HG02870 (cell line): ENCODE measurements around the gene ADCY5.

Source experiments
- ATAC-seq: cut with Tn5 transposase; IDR thresholded peaks from one replicate; pipeline ENCODE4 v1.9.1; 2021; ENCODE audit warnings: mild to moderate bottlenecking, moderate library complexity; ENCODE audit not compliant: unreplicated experiment

The ADCY5 gene

DNA sequence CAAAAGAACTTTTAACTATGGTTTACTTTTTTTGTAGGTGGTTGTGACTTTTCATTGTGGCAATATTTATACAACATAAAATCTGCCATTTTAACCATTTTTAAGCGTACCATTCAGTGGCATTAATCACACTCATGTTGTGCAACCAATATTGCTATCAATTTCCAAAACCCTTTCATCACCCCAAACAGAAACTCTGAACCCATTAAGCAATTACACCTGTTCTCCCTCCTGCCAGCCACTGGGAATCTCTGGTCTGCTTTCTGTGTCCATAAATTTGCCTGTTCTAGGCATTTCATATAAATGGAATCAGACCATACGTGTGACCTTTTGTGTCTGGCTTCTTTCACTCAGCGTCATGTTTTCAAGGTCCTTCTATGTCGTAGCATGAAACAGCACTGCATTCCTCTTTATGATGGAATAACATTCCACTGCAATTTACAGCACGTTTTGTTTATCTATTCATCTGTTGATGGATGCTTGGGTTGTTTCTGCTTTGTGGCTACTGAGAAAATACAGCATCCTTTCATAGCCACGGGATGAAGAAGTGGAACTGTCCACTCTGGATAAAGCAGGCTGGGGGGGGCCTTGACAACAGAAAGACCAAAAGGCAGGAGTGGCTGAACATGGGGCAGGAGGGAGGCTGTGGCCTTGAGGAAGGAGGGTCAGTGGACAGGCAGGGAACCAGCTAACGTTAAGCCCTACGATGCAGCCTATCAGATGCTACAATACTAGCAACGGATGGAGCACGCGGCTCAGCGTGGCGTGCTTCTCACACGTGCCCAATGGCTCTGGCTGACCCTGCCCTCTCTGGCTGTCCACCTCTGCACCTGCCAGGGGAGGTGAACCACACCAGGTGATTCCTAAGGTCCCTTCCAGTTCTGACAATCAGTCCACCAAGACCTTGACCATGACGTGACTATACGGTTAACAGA is 136.3 kb downstream of the ADCY5 start:
- ATAC-seq, result no peak

DNA sequence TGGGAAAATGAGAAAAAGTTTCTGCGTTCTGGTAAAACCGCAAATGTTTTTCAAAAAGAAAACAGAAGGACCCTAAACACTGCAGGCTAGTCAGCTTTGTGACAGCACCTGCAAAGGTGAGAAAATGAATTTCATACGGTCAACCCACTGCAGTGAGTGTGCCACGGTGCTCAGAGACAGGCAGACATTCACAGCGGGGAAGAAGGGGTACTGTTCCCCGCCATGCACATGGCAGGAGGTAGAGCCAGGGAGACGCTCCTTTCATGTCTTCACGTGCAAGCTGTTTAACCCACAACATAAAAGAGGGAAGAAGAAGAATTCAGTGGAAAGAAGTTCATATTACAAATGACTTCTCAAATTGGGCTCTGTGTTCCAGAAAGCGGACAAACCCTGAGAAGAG is 137.7 kb downstream of the ADCY5 start:
- no peak for ATAC-seq

DNA sequence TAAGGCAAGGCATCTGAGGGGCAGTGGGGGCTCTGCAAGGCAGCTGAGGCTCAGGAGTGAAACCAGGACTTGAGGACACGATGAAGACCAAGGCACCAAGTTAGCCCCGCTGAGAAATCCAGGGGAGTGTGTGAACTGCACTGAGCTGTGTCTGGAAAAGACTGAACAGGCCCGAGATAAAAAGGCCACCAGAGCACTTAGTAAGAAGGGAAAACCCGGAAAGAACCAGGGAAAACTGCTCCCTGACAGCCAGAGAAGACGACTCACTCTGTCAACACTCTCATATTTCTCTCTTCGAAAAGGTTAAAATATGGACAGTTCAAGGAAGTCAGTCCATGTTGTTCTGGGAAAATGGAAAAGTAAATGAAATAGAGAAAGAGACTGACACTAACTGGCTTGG is 138.1 kb downstream of the ADCY5 start:
- ATAC-seq, result no peak

DNA sequence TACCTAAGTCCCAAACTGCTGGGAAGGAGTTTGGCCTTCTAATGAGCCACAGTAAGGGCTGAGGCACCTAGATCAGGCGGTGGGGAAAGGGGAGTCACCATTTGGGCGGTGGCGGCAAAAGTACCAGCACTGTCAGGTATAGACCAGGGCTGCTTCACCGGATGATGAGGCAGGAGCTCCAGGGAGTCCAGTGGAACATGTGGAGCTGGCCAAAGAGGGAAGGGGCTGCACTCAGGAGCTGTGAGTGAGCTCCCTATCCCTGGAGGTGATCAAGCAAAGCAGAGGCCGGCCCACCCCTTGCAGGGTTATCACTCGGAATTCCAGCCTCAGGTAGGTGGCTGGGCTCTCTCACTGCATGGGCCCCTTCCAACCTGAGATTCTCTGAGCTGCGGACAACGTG is 138.7 kb downstream of the ADCY5 start:
- no peak for ATAC-seq

DNA sequence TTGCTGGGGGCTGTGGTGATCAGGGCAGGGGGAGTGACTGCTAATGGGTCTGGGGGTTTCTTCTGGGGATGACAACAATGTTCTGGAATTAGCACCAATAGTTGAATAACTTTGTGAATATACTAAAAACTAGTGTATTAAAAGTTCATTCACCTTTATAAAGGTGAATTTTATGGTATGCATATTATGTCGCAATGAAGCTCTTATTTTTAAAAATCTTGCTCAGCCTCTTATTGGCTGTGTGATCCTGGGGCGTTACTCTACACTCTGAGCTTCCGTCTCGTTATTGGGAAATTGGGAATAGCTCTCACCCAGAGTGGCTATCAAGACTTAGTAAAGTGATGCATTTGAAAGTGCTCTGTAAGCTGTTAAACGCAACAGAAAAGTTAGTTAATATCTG is 141.8 kb downstream of the ADCY5 start:
- ATAC-seq, result no peak

- ATAC-seq, result no peak
Measured at GRCh38 chr3:123305192-123305591, 143.7 kb downstream of the ADCY5 start.

GRCh38 chr3:123303976-123304560 is 144.8 kb downstream of the ADCY5 start:
- no peak for ATAC-seq

GRCh38 chr3:123302961-123303360 is 145.9 kb downstream of the ADCY5 start:
- no peak for ATAC-seq

- ATAC-seq, result no peak
Measured at GRCh38 chr3:123301331-123302184, 147.3 kb downstream of the ADCY5 start.

- no peak for ATAC-seq
Measured at GRCh38 chr3:123300583-123300982, 148.3 kb downstream of the ADCY5 start.

- no peak for ATAC-seq
Measured at GRCh38 chr3:123300056-123300455, 148.8 kb downstream of the ADCY5 start.

GRCh38 chr3:123299581-123299980 is 149.3 kb downstream of the ADCY5 start:
- ATAC-seq, result no peak

- no peak for ATAC-seq
Measured at GRCh38 chr3:123298903-123299302, 150.0 kb downstream of the ADCY5 start.

- no peak for ATAC-seq
Measured at GRCh38 chr3:123297627-123297899, 151.3 kb downstream of the ADCY5 start.

DNA sequence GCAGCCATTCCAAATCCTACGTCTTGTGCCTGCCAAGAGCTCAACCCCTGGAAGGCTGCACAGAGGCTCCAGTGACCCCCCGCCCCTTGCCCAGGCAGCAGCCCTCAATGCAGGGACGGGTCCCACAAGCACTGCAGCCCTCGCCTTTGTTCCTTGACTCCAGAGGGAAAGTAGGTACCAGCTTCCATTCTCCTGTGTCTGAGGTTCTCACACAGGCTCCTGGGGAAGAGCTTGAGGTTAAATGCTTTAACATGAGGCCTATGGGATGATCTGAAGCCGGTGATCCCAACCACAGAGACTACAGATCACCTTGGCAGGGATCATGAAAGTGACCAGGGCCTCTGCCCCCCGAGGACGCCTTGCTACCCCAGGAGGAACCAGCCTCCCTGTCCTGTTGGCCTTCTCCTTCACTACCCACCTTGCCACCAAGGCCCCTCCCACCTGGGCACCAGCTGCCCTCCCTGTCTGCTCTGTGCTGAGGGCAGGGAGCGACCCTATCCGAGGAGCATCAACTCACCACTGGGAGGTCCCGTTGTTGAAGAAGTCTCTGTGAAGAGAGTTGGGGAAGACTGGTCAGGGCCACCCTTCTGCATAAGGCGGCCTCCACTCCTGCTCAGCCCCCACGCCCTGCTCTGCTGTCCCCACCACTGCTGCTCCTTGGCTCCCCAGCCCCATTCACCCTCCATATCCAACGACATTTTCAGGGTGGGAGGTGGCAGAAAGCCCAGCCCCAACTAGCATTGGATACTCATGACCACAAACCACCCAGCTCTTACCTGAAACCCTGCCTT is 151.9 kb downstream of the ADCY5 start:
- ATAC-seq, result no peak

DNA sequence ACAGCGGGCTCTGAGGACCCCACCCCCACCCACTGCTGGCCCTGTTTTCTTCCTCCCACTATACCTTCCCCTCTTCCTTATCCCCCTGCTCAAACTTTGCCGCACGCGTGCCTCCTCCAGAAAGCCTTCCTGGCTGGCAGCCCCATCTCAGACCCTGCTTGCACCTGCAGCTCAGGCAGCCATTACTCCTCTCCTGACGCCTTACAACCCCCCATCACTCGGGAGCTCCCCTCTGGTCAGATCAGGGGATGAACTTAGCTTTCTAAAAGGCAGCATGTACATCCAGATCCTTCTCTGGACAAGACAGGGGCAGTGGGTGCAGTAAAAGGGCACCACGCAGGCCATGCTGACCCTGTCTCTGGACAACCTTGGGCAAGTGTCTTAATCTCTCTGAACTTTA is 152.6 kb downstream of the ADCY5 start:
- ATAC-seq, result no peak

- ATAC-seq, result no peak
Measured at GRCh38 chr3:123295901-123296250, 153.0 kb downstream of the ADCY5 start.

DNA sequence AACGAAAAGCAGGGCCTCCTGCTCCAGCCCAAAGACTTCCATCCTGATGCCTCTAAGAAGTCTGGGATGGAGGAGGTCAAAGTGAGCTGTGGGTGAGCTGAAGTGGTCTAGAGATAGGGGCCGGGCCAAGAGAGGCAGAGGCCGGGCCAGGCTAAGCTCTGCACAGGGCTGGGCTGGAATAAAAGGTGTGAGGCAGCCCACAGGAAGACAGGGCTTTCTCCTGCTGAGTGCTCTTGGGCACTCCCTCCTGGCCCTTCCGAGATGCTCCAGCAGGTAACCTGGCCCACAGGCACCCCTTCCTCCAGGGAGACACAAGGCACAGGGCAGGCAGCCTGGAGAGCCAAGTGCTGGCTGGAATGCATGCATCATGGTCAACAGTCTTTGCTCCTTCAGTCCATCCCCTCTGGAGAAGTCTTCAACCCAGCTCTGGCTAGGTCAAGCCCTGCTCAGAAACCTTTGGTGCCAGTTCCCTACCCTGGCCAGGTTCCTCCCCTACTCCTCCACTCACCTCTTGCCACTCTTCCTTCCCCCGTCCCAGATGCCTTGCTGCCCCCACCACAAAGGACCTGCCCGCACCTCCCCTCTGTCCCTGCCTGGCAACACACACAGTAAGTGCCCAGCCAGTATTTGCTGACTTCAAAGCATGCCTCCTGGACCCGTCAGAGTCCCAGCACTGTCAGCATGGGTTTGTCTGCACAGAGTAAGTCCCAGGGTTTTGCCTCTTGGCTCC is 153.6 kb downstream of the ADCY5 start:
- no peak for ATAC-seq

DNA sequence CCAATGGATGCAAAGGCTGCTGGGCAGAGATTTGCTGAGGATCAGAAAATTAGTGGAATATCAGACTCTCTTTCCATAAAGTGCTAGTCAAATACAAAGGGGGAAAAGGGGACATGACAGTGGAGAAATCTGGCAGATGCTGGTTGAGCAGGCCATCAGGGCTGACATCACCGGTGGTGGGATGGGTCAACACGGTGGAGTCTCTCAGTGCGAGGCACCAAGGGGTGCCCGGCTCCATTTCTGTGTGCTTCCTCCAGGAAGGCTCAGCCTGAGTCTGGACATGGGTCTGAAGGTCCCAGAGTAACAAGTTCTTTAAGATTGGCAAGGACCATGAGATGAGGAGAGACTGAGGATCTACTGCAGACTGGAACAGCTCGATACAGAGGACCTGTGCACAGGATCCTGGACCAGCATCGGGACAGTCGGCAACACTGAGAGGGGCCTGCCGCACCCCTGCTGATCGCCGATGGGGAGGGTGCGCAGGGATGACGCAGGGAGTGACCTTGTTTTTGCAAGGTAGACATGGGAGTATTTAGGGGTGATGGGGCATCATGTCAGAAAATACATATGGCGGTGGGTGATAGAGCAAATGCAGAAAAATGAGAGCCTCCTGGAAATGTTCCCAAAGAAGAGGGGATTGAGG is 154.5 kb downstream of the ADCY5 start:
- no peak for ATAC-seq
